PC-3 (cell line): ENCODE results near the gene PCAT7. TPM values are rescaled to one million over a fixed set of nuclear protein-coding genes. Genes with fewer than 3 reads are reported as not detected.

Source experiments
- ATAC-seq: fragments of 200-7000 bp; cut with Tn5 transposase; 2 replicates; pipeline ENCODE4 v1.9.1; 2020; ENCODE audit warnings: mild to moderate bottlenecking, moderate library complexity
- BruUV-seq: library from RNA; stranded (reverse); fragments of 400-500 nt; replicated peaks from 2 replicates; lab custom pipeline; 2021; lab: Mats Ljungman, UMichigan
- CTCF ChIA-PET: fragments of 300-600 bp; sonication (Branson Sonifier 250); formaldehyde crosslinking; loops from one replicate; lab custom pipeline; 2022; ENCODE audit warnings: antibody characterized with exemption; lab: Charles Lee
- POLR2A ChIA-PET: fragments of 300-600 bp; sonication (Branson Sonifier 250); formaldehyde crosslinking; loops from one replicate; lab custom pipeline; 2022; ENCODE audit warnings: antibody characterized with exemption; ENCODE audit not compliant: unreplicated experiment; lab: Charles Lee
- DNase-seq: peaks from one replicate; pipeline ENCODE4 v3.0.0-alpha.2; 2015
- H2AFZ ChIP-seq: fragments of 300-600 bp; sonication (generic); 2 replicates; pipeline ENCODE4 v1.6.0; 2016; ENCODE audit warnings: antibody characterized with exemption, low read length
- H3F3A ChIP-seq: fragments of 300-600 bp; sonication (generic); one replicate; pipeline ENCODE4 v1.6.0; 2017; ENCODE audit warnings: antibody characterized with exemption, low read length, control low read depth, mild to moderate bottlenecking; ENCODE audit not compliant: unreplicated experiment
- H3K27ac ChIP-seq: fragments of 300-600 bp; sonication (generic); 2 replicates; pipeline ENCODE4 v1.5.1; 2016; ENCODE audit warnings: mild to moderate bottlenecking, low read length
- H3K27me3 ChIP-seq: fragments of 300-600 bp; sonication (generic); 2 replicates; pipeline ENCODE4 v1.6.1; 2016; ENCODE audit warnings: low read length, mixed read lengths
- H3K36me3 ChIP-seq: fragments of 300-600 bp; sonication (generic); 2 replicates; pipeline ENCODE4 v1.6.1; 2016; ENCODE audit warnings: low read depth, mixed run types, low read length, mixed read lengths
- H3K4me1 ChIP-seq: fragments of 300-600 bp; sonication (generic); 2 replicates; pipeline ENCODE4 v1.5.1; 2016; ENCODE audit warnings: low read length; ENCODE audit not compliant: insufficient read depth
- H3K4me2 ChIP-seq: fragments of 300-600 bp; sonication (generic); 2 replicates; pipeline ENCODE4 v1.6.0; 2016; ENCODE audit warnings: low read length
- H3K4me3 ChIP-seq: fragments of 300-600 bp; sonication (generic); 2 replicates; pipeline ENCODE4 v1.5.1; 2016; ENCODE audit warnings: mild to moderate bottlenecking, low read length, mixed read lengths
- H3K79me2 ChIP-seq: fragments of 300-600 bp; sonication (generic); 2 replicates; pipeline ENCODE4 v1.6.1; 2017; ENCODE audit warnings: low read length, mixed read lengths
- H3K9ac ChIP-seq: fragments of 300-600 bp; sonication (generic); 2 replicates; pipeline ENCODE4 v1.6.0; 2016; ENCODE audit warnings: mild to moderate bottlenecking, low read length
- H3K9me2 ChIP-seq: fragments of 300-600 bp; sonication (generic); replicated peaks from 2 replicates; pipeline ENCODE4 v1.6.1; 2016; ENCODE audit warnings: mixed run types, low read length, mixed read lengths
- H3K9me3 ChIP-seq: fragments of 300-600 bp; sonication (generic); 2 replicates; pipeline ENCODE4 v1.6.1; 2016; ENCODE audit warnings: low read length, mixed read lengths
- H4K20me1 ChIP-seq: fragments of 300-600 bp; sonication (generic); 2 replicates; pipeline ENCODE4 v1.6.1; 2016; ENCODE audit warnings: low read length, mixed read lengths
- EZH2 ChIP-seq: fragments of 300-600 bp; sonication (generic); IDR thresholded peaks from one replicate; pipeline ENCODE4 v1.6.1; 2017; ENCODE audit warnings: antibody characterized with exemption, mild to moderate bottlenecking, low read length; ENCODE audit not compliant: unreplicated experiment
- EZH2phosphoT487 ChIP-seq: fragments of 300-600 bp; sonication (generic); IDR thresholded peaks from 2 replicates; pipeline ENCODE4 v1.6.1; 2018; ENCODE audit warnings: mild to moderate bottlenecking, antibody characterized with exemption, low read length, borderline replicate concordance
- intact Hi-C: fragments of 100-400 bp; cut with micrococcal nuclease; formaldehyde crosslinking; loops from 2 replicates; pipeline ENCODE4 v1.9.0; 2023
- total RNA-seq: library from RNA; depleted of rRNA; stranded (reverse); fragments of >200 nt; gene quantifications from 2 replicates; pipeline ENCODE4 v1.2.3, GENCODE V29; 2014
- TF ChIP-seq, protein P1 (sequence below): fragments of 300-600 bp; sonication (generic); conservative IDR thresholded peaks from 2 replicates; pipeline ENCODE4 v1.5.1; 2017; ENCODE audit warnings: antibody characterized with exemption, low read depth, mild to moderate bottlenecking, low read length

Gene PCAT7
- total RNA-seq, 1 experiment from 2014 or later = 1.9 TPM

DNA sequence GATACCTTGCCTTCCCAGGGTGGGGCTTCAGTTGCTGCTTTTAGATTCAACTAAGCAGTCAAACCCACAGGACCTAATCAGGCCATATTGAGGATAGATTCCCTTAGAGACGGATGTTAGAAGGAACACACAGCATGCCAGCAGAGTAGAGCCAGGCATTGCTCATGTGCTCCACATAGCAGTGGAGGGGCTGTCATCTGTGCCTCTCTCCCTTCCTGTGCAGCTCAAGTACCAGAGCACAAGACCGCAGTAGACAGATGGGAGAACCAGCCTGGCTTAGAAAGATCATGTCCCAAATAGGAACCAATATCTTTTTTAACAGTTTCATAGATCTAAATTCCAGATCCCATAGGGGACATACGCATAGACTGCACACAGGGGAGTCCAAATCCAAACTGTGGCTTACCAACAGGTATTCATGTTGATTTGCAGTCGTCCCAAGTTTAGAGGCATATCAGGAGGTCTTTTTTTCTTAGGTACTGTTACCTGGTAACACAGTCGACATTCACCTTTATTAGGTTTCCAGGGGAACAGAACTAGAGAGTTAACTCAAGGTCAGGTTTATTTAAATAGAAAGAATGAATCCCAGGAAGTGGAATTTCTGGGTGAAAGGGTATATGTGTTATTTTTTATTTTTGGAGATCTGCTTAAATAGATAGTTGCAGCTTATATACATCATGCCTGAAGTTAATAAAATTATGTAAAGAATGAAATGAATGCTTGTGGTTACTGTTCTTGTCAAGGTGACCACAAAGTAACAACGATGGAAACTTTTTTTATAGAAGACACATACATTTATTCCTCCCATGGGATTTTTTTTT lies 43.5 kb upstream of the PCAT7 start:
- H3K27me3 ChIP-seq = no peaks in the 10 kb centered on the region
- H3K36me3 ChIP-seq = no peaks in the 10 kb centered on the region
- TF ChIP-seq, protein P1, sequence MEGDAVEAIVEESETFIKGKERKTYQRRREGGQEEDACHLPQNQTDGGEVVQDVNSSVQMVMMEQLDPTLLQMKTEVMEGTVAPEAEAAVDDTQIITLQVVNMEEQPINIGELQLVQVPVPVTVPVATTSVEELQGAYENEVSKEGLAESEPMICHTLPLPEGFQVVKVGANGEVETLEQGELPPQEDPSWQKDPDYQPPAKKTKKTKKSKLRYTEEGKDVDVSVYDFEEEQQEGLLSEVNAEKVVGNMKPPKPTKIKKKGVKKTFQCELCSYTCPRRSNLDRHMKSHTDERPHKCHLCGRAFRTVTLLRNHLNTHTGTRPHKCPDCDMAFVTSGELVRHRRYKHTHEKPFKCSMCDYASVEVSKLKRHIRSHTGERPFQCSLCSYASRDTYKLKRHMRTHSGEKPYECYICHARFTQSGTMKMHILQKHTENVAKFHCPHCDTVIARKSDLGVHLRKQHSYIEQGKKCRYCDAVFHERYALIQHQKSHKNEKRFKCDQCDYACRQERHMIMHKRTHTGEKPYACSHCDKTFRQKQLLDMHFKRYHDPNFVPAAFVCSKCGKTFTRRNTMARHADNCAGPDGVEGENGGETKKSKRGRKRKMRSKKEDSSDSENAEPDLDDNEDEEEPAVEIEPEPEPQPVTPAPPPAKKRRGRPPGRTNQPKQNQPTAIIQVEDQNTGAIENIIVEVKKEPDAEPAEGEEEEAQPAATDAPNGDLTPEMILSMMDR = no peak
- TF ChIP-seq EZH2 (no peak), EZH2phosphoT487 (no peak)
- H3F3A ChIP-seq = no peaks in the 10 kb centered on the region
- H3K79me2 ChIP-seq = peaks cover 50% of the 10 kb centered on the region; the same call in 1 of the 2 replicates
- no TSS peak for BruUV-seq
- peaks cover 10% of the 10 kb centered on the region; the same call in 1 of the 2 replicates for H3K4me1 ChIP-seq
- no peak overlapping the region for H3K27ac ChIP-seq
- H3K4me2 ChIP-seq = no peak overlapping the region
- H3K9me3 ChIP-seq = no peaks in the 10 kb centered on the region
- peak; percentile 57; the same call in 1 of the 2 replicates for ATAC-seq
- no peak overlapping the region for H3K4me3 ChIP-seq
- no peak overlapping the region for H3K9ac ChIP-seq
- H4K20me1 ChIP-seq = no peaks in the 10 kb centered on the region
- ChIA-PET CTCF (no interaction called here), POLR2A (interaction anchor here (0.6 kb wide), 1 partner anchor 43 kb away, joined by 5 read pairs; no protein-coding TSS in a partner anchor)
- peak; percentile 19 for DNase-seq
- intact Hi-C loops = no loop called here
- no peaks in the 10 kb centered on the region for H3K9me2 ChIP-seq
- no peak overlapping the region for H2AFZ ChIP-seq

DNA sequence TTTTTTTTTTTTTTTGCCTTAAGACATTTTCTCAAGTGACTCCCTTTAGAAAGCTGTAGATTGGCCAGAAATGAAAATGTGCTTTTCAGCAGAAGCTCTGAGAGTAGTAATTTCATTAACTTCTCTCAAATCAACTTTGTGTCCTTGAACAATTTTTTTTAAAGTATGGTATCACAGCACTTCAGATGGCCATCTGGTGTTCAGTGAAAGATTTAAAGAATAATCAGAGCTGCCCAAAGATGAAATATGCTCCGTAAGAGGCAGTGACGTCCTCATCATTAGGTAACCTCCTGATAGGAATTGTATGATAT lies 43.0 kb upstream of the PCAT7 start:
- intact Hi-C loops = no loop called here
- no peak for DNase-seq
- Histone ChIP-seq H2AFZ (no peak overlapping the region), H3K9me2 (no peaks in the 10 kb centered on the region), H3K4me1 (peaks cover 10% of the 10 kb centered on the region; the same call in 1 of the 2 replicates), H3K9me3 (no peaks in the 10 kb centered on the region), H3K27ac (no peak overlapping the region), H3K4me2 (no peak overlapping the region), H3K79me2 (peaks cover 47% of the 10 kb centered on the region; the same call in 1 of the 2 replicates), H3K27me3 (no peaks in the 10 kb centered on the region), H3K4me3 (no peak overlapping the region), H4K20me1 (no peaks in the 10 kb centered on the region), H3K36me3 (no peaks in the 10 kb centered on the region), H3K9ac (no peak overlapping the region), H3F3A (no peaks in the 10 kb centered on the region)
- BruUV-seq = no TSS peak
- POLR2A ChIA-PET = interaction anchor here (0.6 kb wide), 1 partner anchor 43 kb away, joined by 5 read pairs; no protein-coding TSS in a partner anchor
- ATAC-seq = no peak
- TF ChIP-seq, protein P1 = no peak
- no peak for TF ChIP-seq EZH2phosphoT487
- TF ChIP-seq EZH2 = no peak
- CTCF ChIA-PET = no interaction called here

DNA sequence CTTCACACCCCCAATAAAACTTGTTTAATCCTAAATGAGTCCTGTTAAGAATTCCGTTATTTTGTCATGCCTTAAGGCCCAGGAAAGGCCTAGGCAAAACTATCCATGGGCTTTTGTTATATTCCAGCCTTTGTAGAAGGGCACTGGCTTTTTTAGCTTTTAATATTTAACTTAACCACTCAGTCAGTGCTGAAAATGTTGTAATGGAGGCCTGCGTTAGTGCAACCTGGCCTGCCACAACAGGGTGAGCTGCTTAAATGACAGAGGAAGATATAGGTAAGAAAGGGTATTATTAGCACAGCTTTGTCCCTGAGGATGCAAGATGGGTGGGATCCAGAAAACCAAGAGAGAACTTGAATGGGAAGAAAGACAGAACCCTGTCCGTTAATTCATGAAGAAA lies 40.2 kb upstream of the PCAT7 start:
- TF ChIP-seq EZH2phosphoT487 = no peak
- no peak for TF ChIP-seq EZH2
- TF ChIP-seq, protein P1 = no peak
- POLR2A ChIA-PET = no interaction called here
- no peaks in the 10 kb centered on the region for H3K9me2 ChIP-seq
- DNase-seq (no peak), ATAC-seq (no peak)
- intact Hi-C loops = no loop called here
- H3K4me2 ChIP-seq = no peak overlapping the region
- no TSS peak for BruUV-seq
- H3K27me3 ChIP-seq = no peaks in the 10 kb centered on the region
- H4K20me1 ChIP-seq = no peaks in the 10 kb centered on the region
- H3K79me2 ChIP-seq = peaks cover 35% of the 10 kb centered on the region; the same call in 1 of the 2 replicates
- no peak overlapping the region for H2AFZ ChIP-seq
- no peaks in the 10 kb centered on the region for H3K36me3 ChIP-seq
- CTCF ChIA-PET = no interaction called here
- no peak overlapping the region for H3K4me3 ChIP-seq
- H3F3A ChIP-seq = no peaks in the 10 kb centered on the region
- H3K9ac ChIP-seq = no peak overlapping the region
- H3K9me3 ChIP-seq = no peaks in the 10 kb centered on the region
- H3K4me1 ChIP-seq = peaks cover 10% of the 10 kb centered on the region; the same call in 1 of the 2 replicates
- no peak overlapping the region for H3K27ac ChIP-seq
